SU-DHL-6 (cell line): ENCODE data around the gene TBCK.

Experiments
- CTCF ChIP-seq: fragments of 200-600 bp; sonication (generic); IDR thresholded peaks from one replicate; pipeline ENCODE4 v1.5.1; 2017; ENCODE audit warnings: antibody characterized with exemption, mild to moderate bottlenecking, low read length, moderate library complexity; ENCODE audit not compliant: insufficient read depth, poor library complexity, severe bottlenecking
- EZH2phosphoT487 ChIP-seq: fragments of 200-600 bp; sonication (generic), shearing (Covaris generic); conservative IDR thresholded peaks from 2 replicates; pipeline ENCODE4 v1.6.1; 2018; ENCODE audit warnings: mild to moderate bottlenecking, antibody characterized with exemption, low read length, moderate library complexity, mixed read lengths

- TF ChIP-seq CTCF, result no peak
- no peak for TF ChIP-seq EZH2phosphoT487
These were observed 317.6 kb downstream of the TBCK start for GRCh38 chr4:105998171-105999063.
